Amniotic epithelial cell (primary cell): ENCODE data around the gene HARS2.
A peak's percentile ranks its signal among the peaks of the same experiment; 100 is the strongest.
"Not testable (repeated sequence)": the region's sequence is repeated elsewhere in the genome, so short reads cannot be mapped to it uniquely, and the experiment has no call there.

Experiments used
- DNase-seq: peaks from one replicate; pipeline ENCODE4 v3.0.0-alpha.2; 2010; ENCODE audit warnings: low read depth

The HARS2 gene

DNA sequence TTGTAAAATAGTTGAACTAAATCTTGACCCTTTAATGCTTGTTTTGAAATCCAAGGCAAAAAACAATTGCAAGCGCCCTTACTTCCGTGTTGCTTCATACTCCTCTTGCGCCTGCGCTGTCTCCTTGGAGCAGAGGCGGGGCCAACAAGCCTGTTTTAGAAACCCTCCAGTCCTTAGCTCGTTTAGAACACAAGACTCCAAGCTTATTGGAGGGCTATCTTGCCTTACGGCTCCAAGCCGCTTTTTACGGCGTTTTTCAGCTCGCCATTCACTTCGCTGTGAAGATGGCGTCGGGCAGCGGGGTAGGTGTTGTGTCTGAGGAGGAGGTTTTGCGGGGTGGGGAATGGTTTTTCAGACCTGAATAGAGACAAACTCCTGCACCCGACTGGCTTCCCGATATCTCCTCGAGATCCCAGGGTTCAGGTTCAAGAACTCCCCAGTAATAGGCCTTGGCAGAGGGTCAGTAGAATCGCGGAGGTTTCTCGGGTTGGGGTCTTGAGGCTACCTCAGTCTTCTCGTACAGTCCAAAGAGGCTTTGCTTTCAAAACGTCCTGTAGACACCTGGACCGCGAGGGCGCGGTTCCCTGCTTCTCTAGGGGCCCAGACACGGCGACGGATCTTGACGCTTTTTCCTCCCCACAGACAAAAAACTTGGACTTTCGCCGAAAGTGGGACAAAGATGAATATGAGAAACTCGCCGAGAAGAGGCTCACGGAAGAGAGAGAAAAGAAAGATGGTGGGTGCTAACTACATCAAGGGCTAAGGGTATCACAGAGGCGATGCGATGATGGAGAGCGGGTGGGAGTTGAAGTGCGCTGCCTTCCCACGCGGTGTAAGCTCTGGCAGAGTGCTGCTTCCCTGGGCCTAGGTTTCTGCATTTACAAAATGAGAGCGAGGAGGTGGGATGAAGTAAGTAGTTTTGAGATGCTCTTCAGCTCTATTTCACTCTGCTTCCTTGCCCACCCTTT, 9.2 kb downstream of the HARS2 start, which contains the start of gene ZMAT2:
Gene ZMAT2 (plus strand): TSS at position 271 of the 968 bp plus-strand sequence. CDS start 14 bp downstream, at position 285.
- peak; percentile 99 for DNase-seq

GRCh38 chr5:140707812-140708211, 16.6 kb downstream of the HARS2 start:
- no peak for DNase-seq

- not testable (repeated sequence) for DNase-seq
These were observed 17.5 kb downstream of the HARS2 start for GRCh38 chr5:140708787-140709186.

DNA sequence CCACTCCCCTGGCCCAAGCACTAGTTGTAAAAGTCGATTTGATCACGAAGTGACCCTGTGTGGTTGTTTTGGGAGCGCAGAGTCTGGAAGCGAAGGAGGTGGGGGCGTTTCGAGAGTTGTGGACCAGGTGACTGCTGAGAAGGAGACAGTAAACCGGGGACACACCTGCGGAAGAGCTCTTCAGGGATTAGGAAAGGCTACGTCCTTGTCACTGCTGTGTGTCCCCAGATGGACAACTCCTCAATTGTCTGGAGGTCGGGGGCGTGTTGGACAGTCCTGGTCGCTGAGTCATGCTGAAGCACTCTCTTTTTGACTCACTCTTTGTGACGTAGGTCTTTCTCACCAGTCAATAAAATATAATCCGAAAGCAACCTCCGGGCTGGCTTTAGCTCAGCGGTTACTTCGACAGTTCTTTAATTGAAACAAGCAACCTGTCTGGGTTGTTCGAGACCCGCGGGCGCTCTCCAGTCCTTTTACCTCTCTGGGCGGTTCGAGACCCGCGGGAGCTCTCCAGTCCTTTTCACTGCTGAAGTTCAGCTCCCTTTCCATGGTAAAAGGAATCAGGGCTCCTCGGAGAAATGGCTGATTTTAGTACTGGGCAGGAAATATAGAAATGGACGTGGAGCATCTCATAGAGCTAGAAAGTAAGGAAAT, 19.8 kb downstream of the HARS2 start:
- peak; percentile 95 for DNase-seq

DNA sequence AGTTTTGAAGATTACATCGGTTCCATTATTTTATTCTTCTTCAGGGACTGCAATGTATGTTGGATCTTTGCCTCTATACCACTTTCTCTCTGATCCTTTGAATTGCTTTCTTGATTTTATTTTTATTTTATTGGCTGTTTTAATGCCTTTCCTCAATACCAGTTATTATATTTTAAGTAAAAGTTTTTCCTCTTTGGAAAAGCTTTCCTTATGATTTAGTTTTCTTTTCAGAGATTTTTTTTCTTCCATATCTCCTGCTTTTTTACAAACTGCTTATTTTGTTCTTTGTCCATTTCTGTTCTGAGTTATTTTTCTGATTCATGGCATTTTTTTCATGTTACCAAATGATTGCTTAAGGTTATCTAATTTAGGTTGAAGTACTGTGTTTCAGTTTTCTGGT, 20.5 kb downstream of the HARS2 start:
- DNase-seq = no peak

- no peak for DNase-seq
These were observed 22.4 kb downstream of the HARS2 start for GRCh38 chr5:140713562-140714094.

- DNase-seq = not testable (repeated sequence)
These were observed 25.0 kb downstream of the HARS2 start for GRCh38 chr5:140716238-140716637.

- no peak for DNase-seq
These were observed 27.0 kb downstream of the HARS2 start for GRCh38 chr5:140718266-140718592.

- not testable (repeated sequence) for DNase-seq
These were observed 29.5 kb downstream of the HARS2 start for GRCh38 chr5:140720738-140721137.

DNA sequence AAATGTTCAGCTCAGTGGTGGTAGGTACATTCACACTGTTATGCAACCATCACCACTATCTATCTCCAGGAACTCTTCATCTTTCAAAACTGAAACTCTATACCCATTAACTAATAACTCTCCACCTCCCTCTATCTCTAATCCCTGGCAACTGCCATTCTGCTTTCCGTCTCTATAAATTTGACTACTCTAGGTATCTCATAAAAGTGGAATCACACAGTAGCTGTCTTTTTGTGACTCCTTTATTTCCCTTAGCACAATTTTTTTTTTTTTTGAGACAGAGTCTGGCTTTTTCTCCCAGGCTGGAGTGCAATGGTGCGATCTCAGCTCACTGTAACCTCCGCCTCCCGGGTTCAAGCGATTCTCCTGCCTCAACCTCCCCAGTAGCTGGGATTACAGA, 30.1 kb downstream of the HARS2 start:
- not testable (repeated sequence) for DNase-seq

- DNase-seq = peak; percentile 91
These were observed 34.7 kb downstream of the HARS2 start for GRCh38 chr5:140725799-140726471.

- no peak for DNase-seq
These were observed 41.8 kb downstream of the HARS2 start for GRCh38 chr5:140733098-140733497.

DNA sequence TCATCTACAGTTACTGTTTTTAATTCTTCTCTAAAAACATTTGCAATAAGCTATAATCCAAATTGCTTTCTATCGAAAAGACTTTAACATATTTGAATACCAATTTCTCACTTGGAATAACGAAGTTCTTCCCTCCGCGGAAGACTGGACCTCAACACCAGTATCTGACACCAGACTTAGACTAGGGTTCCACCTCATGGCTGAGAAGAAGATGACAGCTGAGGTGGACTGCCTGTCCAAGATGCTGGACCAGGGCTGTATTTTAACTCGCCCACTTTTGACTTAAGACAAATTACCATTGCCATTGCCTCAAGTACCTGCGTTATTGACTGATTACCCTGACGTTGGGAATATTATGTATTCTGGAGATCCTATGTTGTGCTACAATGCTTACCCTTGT, 43.1 kb downstream of the HARS2 start:
- no peak for DNase-seq

GRCh38 chr5:140737486-140737885, 46.2 kb downstream of the HARS2 start:
- no peak for DNase-seq

DNA sequence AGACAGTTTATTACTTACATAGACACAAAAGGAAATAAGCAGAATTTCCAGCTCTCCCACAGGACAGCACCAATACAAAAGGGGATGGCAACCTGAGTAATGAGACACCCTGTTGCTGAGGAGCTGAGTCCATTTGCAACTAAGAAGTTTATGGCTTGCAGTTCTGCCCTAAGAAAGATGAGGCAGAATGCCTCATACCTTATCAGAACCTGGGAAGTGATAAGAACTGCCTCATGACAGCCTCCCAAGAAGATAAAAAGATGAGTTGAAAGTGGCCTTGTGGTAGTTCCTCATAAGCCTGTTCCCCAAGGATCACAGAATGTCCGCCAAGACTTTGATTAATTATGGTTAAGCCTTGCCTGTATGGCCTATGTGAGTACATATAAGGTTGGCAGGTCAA, 50.7 kb downstream of the HARS2 start:
- no peak for DNase-seq
